ENCODE results near the gene CRMP1. TPM values are rescaled to one million over a fixed set of nuclear protein-coding genes. Genes with fewer than 3 reads are reported as not detected.

CRMP1 gene
- total RNA-seq, 2 donors from 2014 or later = not detected

DNA sequence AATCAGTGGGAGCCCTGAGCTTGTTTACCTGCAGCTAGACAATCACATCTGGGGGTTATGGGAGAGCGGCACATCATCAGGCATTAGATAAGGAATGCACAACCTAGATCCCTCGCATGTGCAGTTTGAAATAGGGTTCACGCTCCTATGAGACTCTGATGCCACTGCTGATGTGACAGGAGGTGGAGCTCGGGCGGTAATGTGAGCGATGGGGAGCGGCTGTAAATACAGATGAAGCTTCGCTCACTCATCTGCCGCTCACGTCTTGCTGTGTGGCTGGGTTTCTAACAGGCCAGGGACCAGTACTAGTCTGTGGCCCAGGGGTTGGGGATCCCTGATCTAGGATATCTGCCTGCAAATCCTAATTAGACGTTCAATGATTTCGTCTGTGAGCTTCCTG, 90.3 kb downstream of the CRMP1 start:
- H3K36me3 Mint-ChIP-seq = no peaks in the 10 kb centered on the region
- DNase-seq (ENCODE audit: low spot score in 2 of 2) (no peak), ATAC-seq (no peak)
- H3K27ac Mint-ChIP-seq = no peak overlapping the region
- no peaks in the 10 kb centered on the region for H3K9me3 Mint-ChIP-seq

DNA sequence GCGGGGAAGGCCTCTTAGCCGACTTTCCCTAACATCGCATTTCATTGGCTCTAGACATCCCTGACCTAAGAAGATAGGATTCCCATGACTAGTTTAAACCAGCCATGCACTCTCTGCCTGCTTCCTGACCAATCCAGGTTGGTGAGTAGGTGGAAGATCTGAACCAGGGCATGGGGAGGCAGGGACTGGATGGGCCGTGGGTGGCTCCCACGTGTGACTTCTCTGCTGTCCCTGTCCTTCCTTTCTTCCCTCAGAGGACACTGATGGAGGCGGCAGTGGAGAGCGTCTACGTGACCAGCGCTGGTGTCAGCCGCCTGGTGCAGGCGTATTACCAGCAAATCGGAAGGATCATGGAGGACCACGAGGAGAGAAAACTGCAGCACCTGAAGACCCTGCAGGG, 91.2 kb downstream of the CRMP1 start:
- no peak for ATAC-seq
- Mint-ChIP-seq H3K27ac (peak overlapping the region in 1 of 2 donors; percentile 7), H3K36me3 (no peaks in the 10 kb centered on the region), H3K9me3 (no peaks in the 10 kb centered on the region)
- DNase-seq (ENCODE audit: low spot score in 2 of 2) = no peak

GRCh38 chr4:5800496-5800895, 92.4 kb downstream of the CRMP1 start:
- Mint-ChIP-seq H3K9me3 (peaks cover 3 to 5% of the 10 kb centered on the region in 2 donors), H3K27ac (peak overlapping the region in 1 of 2 donors; percentile 52), H3K36me3 (no peaks in the 10 kb centered on the region)
- ATAC-seq = no peak
- DNase-seq (ENCODE audit: low spot score in 2 of 2) = no peak

DNA sequence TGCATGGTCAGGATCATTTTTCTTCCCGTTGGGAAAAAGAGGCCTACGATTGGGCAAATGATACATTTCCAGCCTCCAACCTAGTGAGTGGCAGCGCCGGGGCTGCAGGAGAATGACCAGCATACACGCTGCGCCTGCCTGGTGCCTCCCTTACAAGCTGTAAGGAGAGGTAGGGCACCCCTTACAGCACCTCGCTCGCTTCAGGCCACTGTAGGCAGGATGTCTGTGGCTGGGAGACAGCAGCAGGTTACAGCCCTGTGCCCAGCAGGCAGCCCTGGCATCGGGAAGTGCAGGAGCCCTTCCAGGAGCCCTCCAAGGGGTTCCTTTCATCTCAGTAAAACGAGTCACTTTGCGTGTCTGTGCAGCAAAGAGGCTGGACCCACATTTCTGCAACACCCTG, 93.5 kb downstream of the CRMP1 start:
- ATAC-seq (no peak), DNase-seq (ENCODE audit: low spot score in 2 of 2) (no peak)
- Mint-ChIP-seq H3K27ac (no peak overlapping the region), H3K9me3 (peaks cover 3 to 5% of the 10 kb centered on the region in 2 donors), H3K36me3 (no peaks in the 10 kb centered on the region)

- ATAC-seq = no peak
- H3K27ac Mint-ChIP-seq = no peak overlapping the region
- DNase-seq (ENCODE audit: low spot score in 2 of 2) = no peak
- peaks cover 3 to 5% of the 10 kb centered on the region in 2 donors for H3K9me3 Mint-ChIP-seq
- H3K36me3 Mint-ChIP-seq = no peaks in the 10 kb centered on the region
Measured at GRCh38 chr4:5798946-5799345, 93.9 kb downstream of the CRMP1 start.

DNA sequence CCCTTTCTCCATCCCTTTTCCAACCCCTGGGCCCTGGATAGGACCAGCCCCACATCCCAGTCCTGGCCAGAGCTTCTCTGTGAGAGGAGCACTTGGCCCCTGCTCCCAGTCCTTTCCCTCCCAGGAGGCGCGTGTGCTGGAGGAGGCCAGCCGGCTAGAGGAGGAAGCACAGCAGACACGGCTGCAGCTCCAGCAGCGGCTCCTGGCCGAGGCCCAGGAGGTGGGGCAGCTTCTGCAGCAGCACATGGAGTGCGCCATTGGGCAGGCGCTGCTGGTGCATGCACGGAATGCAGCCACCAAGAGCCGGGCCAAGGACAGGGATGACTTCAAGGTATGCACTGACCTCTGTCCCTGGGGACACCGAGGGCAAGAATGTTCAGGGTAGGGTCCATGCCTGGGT, 94.4 kb downstream of the CRMP1 start:
- Mint-ChIP-seq H3K27ac (no peak overlapping the region), H3K36me3 (no peaks in the 10 kb centered on the region), H3K9me3 (peaks cover 3 to 5% of the 10 kb centered on the region in 2 donors)
- DNase-seq (ENCODE audit: low spot score in 2 of 2) (no peak), ATAC-seq (no peak)

GRCh38 chr4:5797866-5798265, 95.0 kb downstream of the CRMP1 start:
- ATAC-seq = no peak
- Mint-ChIP-seq H3K36me3 (no peaks in the 10 kb centered on the region), H3K27ac (no peak overlapping the region), H3K9me3 (peaks cover 3 to 5% of the 10 kb centered on the region in 2 donors)
- no peak for DNase-seq (ENCODE audit: low spot score in 2 of 2)

GRCh38 chr4:5796976-5797375, 95.9 kb downstream of the CRMP1 start:
- Mint-ChIP-seq H3K9me3 (peaks cover 3 to 5% of the 10 kb centered on the region in 2 donors), H3K27ac (no peak overlapping the region), H3K36me3 (no peaks in the 10 kb centered on the region)
- ATAC-seq (no peak), DNase-seq (ENCODE audit: low spot score in 2 of 2) (no peak)

DNA sequence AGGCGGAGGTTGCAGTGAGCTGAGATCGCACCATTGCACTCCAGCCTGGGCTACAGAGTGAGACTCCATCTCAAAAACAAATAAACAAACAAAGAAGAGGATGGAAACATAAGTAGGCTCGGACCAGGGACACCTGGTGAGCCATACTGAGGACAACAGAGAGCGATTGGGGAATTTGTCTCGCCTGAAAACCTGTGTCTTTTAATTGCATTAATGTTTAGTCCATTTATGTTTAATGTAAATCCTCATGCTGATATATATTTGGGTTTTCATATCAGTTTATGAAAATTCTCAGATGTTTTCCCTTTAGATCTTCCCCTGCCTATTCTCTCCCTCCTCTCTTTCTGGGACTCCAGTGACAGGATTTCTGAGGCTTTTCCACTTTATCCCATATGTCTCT, 97.3 kb downstream of the CRMP1 start:
- H3K9me3 Mint-ChIP-seq = peaks cover 3 to 5% of the 10 kb centered on the region in 2 donors
- DNase-seq (ENCODE audit: low spot score in 2 of 2) (no peak), ATAC-seq (no peak)
- no peaks in the 10 kb centered on the region for H3K36me3 Mint-ChIP-seq
- no peak overlapping the region for H3K27ac Mint-ChIP-seq

GRCh38 chr4:5793514-5793913, 99.4 kb downstream of the CRMP1 start:
- no peak overlapping the region for H3K27ac Mint-ChIP-seq
- no peak for DNase-seq (ENCODE audit: low spot score in 2 of 2)
- peaks cover 3 to 5% of the 10 kb centered on the region in 2 donors for H3K9me3 Mint-ChIP-seq
- no peaks in the 10 kb centered on the region for H3K36me3 Mint-ChIP-seq
- no peak for ATAC-seq

DNA sequence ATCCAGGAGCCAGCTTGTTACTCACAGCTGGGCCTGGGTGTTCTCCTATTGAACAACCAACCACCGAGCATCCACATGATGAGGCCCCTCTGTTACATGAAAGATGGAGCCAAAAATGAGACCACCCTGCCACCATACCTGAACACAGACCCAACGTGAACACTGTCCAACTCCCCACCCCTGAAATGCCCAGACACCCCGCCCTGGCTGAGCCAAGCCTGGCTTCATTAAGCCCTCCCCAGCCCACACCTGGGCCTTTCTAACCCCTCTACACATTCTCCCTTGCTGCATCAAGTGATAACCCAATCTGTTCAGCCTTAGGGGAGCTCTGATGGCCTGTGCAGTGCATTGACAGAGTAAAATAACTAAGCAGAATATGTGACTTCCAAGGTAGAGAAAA, 101.2 kb downstream of the CRMP1 start:
- ATAC-seq (no peak), DNase-seq (ENCODE audit: low spot score in 2 of 2) (no peak)
- no peak overlapping the region for H3K27ac Mint-ChIP-seq
- peaks cover 3 to 5% of the 10 kb centered on the region in 2 donors for H3K9me3 Mint-ChIP-seq
- H3K36me3 Mint-ChIP-seq = no peaks in the 10 kb centered on the region

DNA sequence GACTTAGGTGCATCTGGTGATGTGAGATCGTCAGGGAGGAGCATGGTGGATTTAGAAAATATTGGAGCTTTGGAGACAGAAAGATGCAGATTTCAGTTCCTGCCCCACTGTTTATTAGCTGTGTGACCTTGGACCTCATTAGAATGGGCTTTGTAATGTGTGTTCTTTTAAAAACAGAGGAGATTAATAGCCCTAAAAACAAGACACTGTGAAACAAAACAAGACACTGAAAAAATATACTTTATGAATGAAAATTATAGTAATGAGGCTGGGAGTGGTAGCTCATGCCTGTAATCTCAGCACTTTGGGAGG, 102.4 kb downstream of the CRMP1 start:
- ATAC-seq (no peak), DNase-seq (ENCODE audit: low spot score in 2 of 2) (no peak)
- Mint-ChIP-seq H3K27ac (no peak overlapping the region), H3K36me3 (no peaks in the 10 kb centered on the region), H3K9me3 (no peaks in the 10 kb centered on the region)

- ATAC-seq (no peak), DNase-seq (ENCODE audit: low spot score in 2 of 2) (no peak)
- H3K36me3 Mint-ChIP-seq = no peaks in the 10 kb centered on the region
- no peaks in the 10 kb centered on the region for H3K9me3 Mint-ChIP-seq
- H3K27ac Mint-ChIP-seq = peak overlapping the region in 1 of 2 donors; percentile 57
Measured at GRCh38 chr4:5789141-5789540, 103.7 kb downstream of the CRMP1 start.

- Mint-ChIP-seq H3K36me3 (no peaks in the 10 kb centered on the region), H3K27ac (peak overlapping the region in 1 of 2 donors; percentile 66), H3K9me3 (no peaks in the 10 kb centered on the region)
- DNase-seq (ENCODE audit: low spot score in 2 of 2) (no peak), ATAC-seq (no peak)
Measured at GRCh38 chr4:5788144-5788543, 104.7 kb downstream of the CRMP1 start.

DNA sequence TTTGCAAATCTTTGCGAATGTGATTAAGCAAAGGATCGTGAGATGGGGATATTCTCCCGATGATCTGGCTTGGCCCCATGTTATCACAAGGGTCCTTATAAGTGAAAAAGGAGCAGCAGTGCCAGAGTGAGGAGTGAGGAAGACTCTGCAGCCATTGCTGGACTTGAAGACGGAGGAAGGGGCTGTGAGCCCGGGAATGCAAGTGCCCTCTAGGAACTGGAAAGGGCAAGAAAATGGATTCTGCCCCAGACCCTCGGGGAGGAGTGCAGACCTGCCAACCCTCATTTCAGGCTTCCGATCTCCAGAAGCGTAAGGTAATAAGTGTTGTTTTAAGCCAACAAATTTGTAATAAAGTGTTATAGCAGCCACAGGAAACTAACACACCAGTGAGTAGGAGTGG, 105.6 kb downstream of the CRMP1 start:
- DNase-seq (ENCODE audit: low spot score in 2 of 2) (no peak), ATAC-seq (no peak)
- Mint-ChIP-seq H3K36me3 (no peaks in the 10 kb centered on the region), H3K27ac (no peak overlapping the region), H3K9me3 (no peaks in the 10 kb centered on the region)

GRCh38 chr4:5785806-5786680, 106.8 kb downstream of the CRMP1 start:
- H3K27ac Mint-ChIP-seq = no peak overlapping the region
- ATAC-seq (no peak), DNase-seq (ENCODE audit: low spot score in 2 of 2) (no peak)
- peaks cover 0 to 2% of the 10 kb centered on the region in 2 donors for H3K36me3 Mint-ChIP-seq
- H3K9me3 Mint-ChIP-seq = peaks cover 2 to 3% of the 10 kb centered on the region in 2 donors

DNA sequence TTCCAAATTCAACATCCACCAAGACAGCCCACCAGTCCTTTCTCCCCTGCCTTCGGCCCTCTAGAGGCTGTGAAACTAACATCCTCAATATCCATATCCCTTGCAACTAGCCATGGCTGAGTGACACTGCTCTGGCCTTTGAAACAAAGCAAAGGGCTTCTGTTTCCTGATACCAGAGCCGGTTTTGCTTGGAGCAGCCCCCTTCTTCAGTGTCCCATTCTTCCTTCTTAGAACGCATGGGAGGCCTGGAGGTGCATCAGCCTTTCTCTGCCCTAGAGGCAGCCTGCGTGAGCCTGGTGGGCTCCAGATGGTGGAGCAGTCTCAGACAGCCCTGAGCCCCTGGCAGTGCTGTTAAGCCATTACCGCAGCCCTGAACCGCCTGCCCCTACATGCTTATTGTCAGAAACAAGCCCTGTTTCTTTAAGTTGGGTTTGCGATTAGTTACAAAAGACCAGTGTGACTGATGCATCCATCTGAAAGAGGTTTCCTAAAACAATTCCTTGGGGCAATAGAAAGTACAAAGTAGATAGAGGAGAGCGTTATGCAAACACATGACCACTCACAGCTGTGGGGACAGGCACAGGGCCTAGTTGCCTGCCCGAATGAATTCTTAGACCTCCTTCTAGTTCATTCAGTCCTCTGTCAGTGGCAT, 107.8 kb downstream of the CRMP1 start:
- Mint-ChIP-seq H3K36me3 (peaks cover 0 to 5% of the 10 kb centered on the region in 2 donors), H3K27ac (no peak overlapping the region), H3K9me3 (peaks cover 4 to 5% of the 10 kb centered on the region in 2 donors)
- DNase-seq (ENCODE audit: low spot score in 2 of 2) = no peak
- ATAC-seq = no peak

DNA sequence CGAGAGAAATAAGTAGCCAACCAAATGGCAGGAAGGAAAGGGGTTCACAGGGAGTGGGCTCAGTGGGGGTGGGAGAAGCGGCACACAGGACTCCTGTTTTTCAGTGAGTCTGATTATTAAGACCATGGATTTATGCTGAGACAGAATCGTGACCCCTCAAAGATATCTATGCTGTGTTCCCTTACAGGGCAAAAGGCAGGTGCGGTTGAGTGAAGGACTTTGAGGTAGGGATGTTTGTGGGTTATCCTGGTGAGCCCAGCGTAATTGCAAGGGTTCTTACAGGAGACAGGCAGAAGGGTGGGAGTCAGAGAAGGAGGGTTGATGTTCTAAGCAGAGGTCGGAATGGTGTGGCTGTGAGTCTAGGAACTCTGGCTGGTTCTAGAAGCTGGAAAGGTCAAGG, 108.9 kb downstream of the CRMP1 start:
- Mint-ChIP-seq H3K36me3 (peaks cover 0 to 5% of the 10 kb centered on the region in 2 donors), H3K27ac (no peak overlapping the region), H3K9me3 (peaks cover 4 to 5% of the 10 kb centered on the region in 2 donors)
- DNase-seq (ENCODE audit: low spot score in 2 of 2) (no peak), ATAC-seq (no peak)

Measured in activated naive CD4-positive, alpha-beta T cell treated with anti-CD3 and anti-CD28 coated beads, Interleukin-2, amount 50 U/mL, for 72 hours (primary cell).